ENCODE measurements around the gene LPAR3.

The LPAR3 gene

DNA sequence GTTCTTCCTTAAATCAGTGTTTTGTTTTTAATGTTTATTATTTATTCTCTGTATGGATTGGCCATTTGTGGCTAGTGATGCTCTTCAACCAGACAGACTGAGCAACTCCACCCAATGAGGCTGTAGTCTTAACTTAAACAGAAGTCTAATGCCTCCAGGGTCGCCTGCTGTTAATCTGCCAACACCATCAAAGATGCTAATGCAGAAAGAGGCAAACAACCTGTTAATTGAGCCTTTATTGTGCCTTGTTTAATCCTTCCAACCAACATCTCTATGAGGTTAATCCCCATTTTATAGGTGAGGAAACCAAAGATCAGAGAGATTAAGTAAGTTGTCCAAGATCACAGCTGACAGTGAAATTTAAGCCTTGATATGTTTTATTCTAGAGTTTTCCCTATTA, 123.4 kb downstream of the LPAR3 start:
- FAIRE-seq (no peak), DNase-seq (ENCODE audit: insufficient read length, low spot score) (no peak)
- TF ChIP-seq, protein P1, sequence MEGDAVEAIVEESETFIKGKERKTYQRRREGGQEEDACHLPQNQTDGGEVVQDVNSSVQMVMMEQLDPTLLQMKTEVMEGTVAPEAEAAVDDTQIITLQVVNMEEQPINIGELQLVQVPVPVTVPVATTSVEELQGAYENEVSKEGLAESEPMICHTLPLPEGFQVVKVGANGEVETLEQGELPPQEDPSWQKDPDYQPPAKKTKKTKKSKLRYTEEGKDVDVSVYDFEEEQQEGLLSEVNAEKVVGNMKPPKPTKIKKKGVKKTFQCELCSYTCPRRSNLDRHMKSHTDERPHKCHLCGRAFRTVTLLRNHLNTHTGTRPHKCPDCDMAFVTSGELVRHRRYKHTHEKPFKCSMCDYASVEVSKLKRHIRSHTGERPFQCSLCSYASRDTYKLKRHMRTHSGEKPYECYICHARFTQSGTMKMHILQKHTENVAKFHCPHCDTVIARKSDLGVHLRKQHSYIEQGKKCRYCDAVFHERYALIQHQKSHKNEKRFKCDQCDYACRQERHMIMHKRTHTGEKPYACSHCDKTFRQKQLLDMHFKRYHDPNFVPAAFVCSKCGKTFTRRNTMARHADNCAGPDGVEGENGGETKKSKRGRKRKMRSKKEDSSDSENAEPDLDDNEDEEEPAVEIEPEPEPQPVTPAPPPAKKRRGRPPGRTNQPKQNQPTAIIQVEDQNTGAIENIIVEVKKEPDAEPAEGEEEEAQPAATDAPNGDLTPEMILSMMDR (IDR thresholded peaks at IDR 0.05; ENCODE audit: insufficient read depth, missing control alignments), result no peak

DNA sequence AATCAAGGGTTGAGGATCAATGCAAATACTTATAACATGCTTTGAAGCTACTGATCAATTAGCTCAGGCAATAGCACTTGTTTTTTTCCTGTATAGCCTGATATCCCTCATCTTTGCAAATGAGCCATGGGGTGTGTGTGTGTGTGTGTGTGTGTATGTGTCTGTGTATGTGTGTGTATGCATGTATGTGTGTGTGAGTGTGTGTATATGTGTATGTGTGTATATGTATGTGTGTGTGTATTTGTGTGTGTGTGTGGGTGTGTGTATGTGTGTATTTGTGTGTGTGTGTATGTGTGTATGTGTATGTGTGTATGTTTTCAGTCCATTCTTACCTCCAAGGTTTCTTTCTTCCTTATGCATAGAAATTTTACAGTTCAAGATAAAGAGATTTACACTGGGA, 124.4 kb downstream of the LPAR3 start:
- DNase-seq (ENCODE audit: insufficient read length, low spot score) (no peak), FAIRE-seq (peak; percentile 75)
- TF ChIP-seq, protein P1 (IDR thresholded peaks at IDR 0.05; ENCODE audit: insufficient read depth, missing control alignments), result no peak

DNA sequence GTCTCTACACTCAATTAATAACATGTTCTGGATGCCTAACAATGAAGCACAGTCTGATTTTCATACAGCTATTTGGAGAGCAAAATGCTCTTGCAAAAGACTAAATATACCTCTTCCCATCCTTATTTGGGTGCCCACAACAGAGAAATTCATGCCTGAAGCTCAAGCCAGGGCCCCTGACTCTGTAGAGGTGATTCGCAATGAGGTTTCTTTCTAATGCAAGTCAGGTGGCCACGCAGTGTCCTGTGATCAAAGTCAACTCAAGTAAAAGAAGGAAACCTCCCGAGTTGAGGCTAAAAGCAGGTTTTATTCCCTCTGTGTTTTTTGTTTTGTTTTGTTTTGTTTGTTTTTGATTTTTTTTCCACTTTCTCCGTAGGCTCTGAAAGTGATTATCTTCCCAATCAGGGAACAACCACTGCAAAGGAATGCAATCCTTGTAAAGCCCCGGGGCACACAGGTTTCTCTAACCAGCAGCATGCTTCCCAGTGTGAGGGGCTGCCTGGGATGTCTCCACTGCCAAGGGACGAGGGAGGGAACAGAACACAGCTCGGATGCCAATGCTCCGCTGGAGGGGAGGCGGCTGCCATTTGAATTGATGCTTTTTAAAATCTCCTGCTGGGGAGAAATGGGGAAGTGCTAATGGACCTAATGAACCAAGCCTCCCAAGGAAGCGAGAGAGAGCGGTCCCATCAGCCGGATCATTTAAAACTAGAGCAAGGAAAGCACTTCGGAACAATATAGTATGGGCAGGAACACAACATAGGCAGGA, 128.9 kb downstream of the LPAR3 start:
- FAIRE-seq (no peak), DNase-seq (ENCODE audit: insufficient read length, low spot score) (no peak)
- TF ChIP-seq, protein P1 (IDR thresholded peaks at IDR 0.05; ENCODE audit: insufficient read depth, missing control alignments), result no peak

DNA sequence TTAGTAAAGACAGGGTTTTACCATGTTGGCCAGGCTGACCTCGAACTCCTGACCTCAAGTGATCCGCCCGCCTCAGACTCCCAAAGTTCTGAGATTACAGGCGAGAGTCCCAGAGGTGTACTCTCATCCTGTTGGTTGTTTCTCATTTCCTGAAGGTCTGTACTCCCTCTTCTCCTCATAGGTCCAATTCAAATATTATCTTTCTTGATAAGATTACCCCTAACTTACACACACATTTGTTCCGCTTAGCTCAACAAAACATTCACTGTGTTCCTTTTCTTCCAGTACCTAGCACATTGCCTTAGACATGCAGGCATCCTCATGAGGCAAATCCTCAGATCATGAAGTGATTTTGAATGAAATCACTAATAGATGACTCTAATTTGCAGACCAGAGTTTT, 130.3 kb downstream of the LPAR3 start:
- no peak for FAIRE-seq
- DNase-seq (ENCODE audit: insufficient read length, low spot score), result no peak
- TF ChIP-seq, protein P1 (IDR thresholded peaks at IDR 0.05; ENCODE audit: insufficient read depth, missing control alignments), result no peak

All from D721Med (cell line).